22Rv1 (cell line): ENCODE results near the gene CEP128.

ENCODE experiments used
- H3K27ac ChIP-seq: fragments of 450-650 bp; 2 replicates; pipeline ENCODE4 v1.5.1; 2017
- CTCF ChIP-seq: fragments of 450-650 bp; IDR thresholded peaks from 2 replicates; pipeline ENCODE4 v1.5.1; 2017; ENCODE audit warnings: mild to moderate bottlenecking
- ZFX ChIP-seq: fragments of 450-650 bp; IDR thresholded peaks from 2 replicates; pipeline ENCODE4 v1.6.1; 2017; ENCODE audit warnings: antibody characterized with exemption, borderline replicate concordance

Gene CEP128

GRCh38 chr14:80455031-80455430 is 486.5 kb downstream of the CEP128 start:
- TF ChIP-seq ZFX: no peak
- no peak for TF ChIP-seq CTCF
- H3K27ac ChIP-seq: no peak overlapping the region

- no peak overlapping the region for H3K27ac ChIP-seq
- TF ChIP-seq CTCF: no peak
- no peak for TF ChIP-seq ZFX
Observed at GRCh38 chr14:80448267-80448666, 493.3 kb downstream of the CEP128 start.

GRCh38 chr14:80447392-80447791 is 494.1 kb downstream of the CEP128 start:
- H3K27ac ChIP-seq: no peak overlapping the region
- TF ChIP-seq ZFX: no peak
